GM23338 (cell line): ENCODE measurements around the gene EZH2. TPM values are rescaled to one million over a fixed set of nuclear protein-coding genes. Genes with fewer than 3 reads are reported as not detected.

Experiments used
- CREB1 ChIP-seq: fragments of 250-450 bp; sonication (Bioruptor Pico); IDR thresholded peaks from 2 replicates; pipeline ENCODE4 v1.5.0; 2020; ENCODE audit warnings: low read depth, mild to moderate bottlenecking, moderate library complexity
- CTCF ChIP-seq, 2 experiments: fragments of 200-600 bp in 1 of 2; sonication (generic) in 1 of 2; conservative IDR thresholded peaks; 2 replicates each; pipeline versions ENCODE4 v1.5.1 to v1.6.1; 2016 to 2017; ENCODE audit warnings: antibody characterized with exemption in 2 of 2, low read depth in 2 of 2, mild to moderate bottlenecking in 2 of 2, moderate library complexity in 1 of 2
- ETS1 ChIP-seq: IDR thresholded peaks from 2 replicates; pipeline ENCODE4 v1.6.1; 2016; ENCODE audit warnings: antibody characterized with exemption
- EZH2 ChIP-seq: fragments of 200-600 bp; sonication (generic); IDR thresholded peaks from one replicate; pipeline ENCODE4 v1.8.0; 2017; ENCODE audit warnings: antibody characterized with exemption, mild to moderate bottlenecking, low read depth; ENCODE audit not compliant: unreplicated experiment
- JUNB ChIP-seq: IDR thresholded peaks from one replicate; pipeline ENCODE4 v1.6.1; 2016; ENCODE audit warnings: antibody characterized with exemption; ENCODE audit not compliant: unreplicated experiment
- NANOG ChIP-seq: IDR thresholded peaks from 2 replicates; pipeline ENCODE4 v1.6.1; 2016; ENCODE audit warnings: antibody characterized with exemption, borderline replicate concordance
- POLR2AphosphoS5 ChIP-seq: IDR thresholded peaks from 2 replicates; pipeline ENCODE4 v1.6.1; 2016; ENCODE audit warnings: antibody characterized with exemption, low read depth
- STAT1 ChIP-seq: IDR thresholded peaks from one replicate; pipeline ENCODE4 v1.6.1; 2016; ENCODE audit warnings: antibody characterized with exemption; ENCODE audit not compliant: unreplicated experiment
- ZNF331 ChIP-seq: fragments of 250-450 bp; sonication (Bioruptor Pico); IDR thresholded peaks from 2 replicates; pipeline ENCODE4 v1.5.0; 2020; ENCODE audit warnings: low read depth, mild to moderate bottlenecking, moderate library complexity
- ZNF462 ChIP-seq: fragments of 250-450 bp; sonication (Bioruptor Pico); IDR thresholded peaks from 2 replicates; pipeline ENCODE4 v1.5.0; 2020; ENCODE audit warnings: mild to moderate bottlenecking, moderate library complexity
- polyA plus RNA-seq: library from polyadenylated mRNA; unstranded; fragments of >200 nt; fragmentation: Nextera tagmentation; extraction: Ambion mirVana; gene quantifications from 2 replicates; pipeline ENCODE4 v1.2.1, GENCODE V29; 2016
- total RNA-seq: library from RNA; depleted of rRNA; stranded (reverse); fragments of >200 nt; shearing (Covaris generic); gene quantifications from 2 replicates; pipeline ENCODE4 v1.2.3, GENCODE V29; 2014

EZH2 gene
- total and polyA plus RNA-seq, 2 experiments from 2014 or later = 33.9 to 38.6 TPM

GRCh38 chr7:148930335-148930734 is 46.2 kb upstream of the EZH2 start (continued):
- TF ChIP-seq ZNF462 (CRISPR knock-in tag) (no peak), NANOG (no peak), ETS1 (no peak), ZNF331 (CRISPR knock-in tag) (no peak), EZH2 (no peak), CTCF (conservative IDR thresholded peaks at IDR 0.05; ENCODE audit: low read depth in 2 of 2) (no peak), STAT1 (no peak), CREB1 (CRISPR knock-in tag) (no peak), JUNB (no peak), POLR2AphosphoS5 (no peak)
